NOMO-1 treated with DMSO at 0.1 percent for 48 hours (cell line): ENCODE data around the gene TMEM218.

Source experiments
- DNase-seq: peaks from one replicate; lab custom pipeline; 2025; ENCODE audit not compliant: unreplicated experiment; lab: John Stamatoyannopoulos, UW

TMEM218 gene

GRCh38 chr11:125132071-125132470 is 20.6 kb upstream of the TMEM218 start:
- no peak for DNase-seq

GRCh38 chr11:125129316-125129993 is 18.0 kb upstream of the TMEM218 start:
- DNase-seq, result no peak

- DNase-seq, result no peak
Measured at GRCh38 chr11:125128450-125128849, 17.0 kb upstream of the TMEM218 start.

GRCh38 chr11:125124618-125124992 is 13.2 kb upstream of the TMEM218 start:
- no peak for DNase-seq

GRCh38 chr11:125123947-125124617 is 12.7 kb upstream of the TMEM218 start:
- peak; percentile 79 for DNase-seq

- DNase-seq, result no peak
Measured at GRCh38 chr11:125123194-125123946, 11.9 kb upstream of the TMEM218 start.

- no peak for DNase-seq
Measured at GRCh38 chr11:125117429-125117828, 6.0 kb upstream of the TMEM218 start.

- DNase-seq, result no peak
Measured at GRCh38 chr11:125114518-125114917, 3.1 kb upstream of the TMEM218 start.

GRCh38 chr11:125112208-125112604 is 780 bp upstream of the TMEM218 start:
- no peak for DNase-seq

GRCh38 chr11:125111001-125111342 is 454 bp downstream of the TMEM218 start:
- peak; percentile 42 for DNase-seq

GRCh38 chr11:125110506-125110905 is 920 bp downstream of the TMEM218 start:
- no peak for DNase-seq

- no peak for DNase-seq
Measured at GRCh38 chr11:125108469-125108868, 3.0 kb downstream of the TMEM218 start.

GRCh38 chr11:125105926-125106325 is 5.5 kb downstream of the TMEM218 start:
- no peak for DNase-seq

- no peak for DNase-seq
Measured at GRCh38 chr11:125102510-125102909, 8.9 kb downstream of the TMEM218 start.

- no peak for DNase-seq
Measured at GRCh38 chr11:125102025-125102424, 9.4 kb downstream of the TMEM218 start.

GRCh38 chr11:125101596-125101995 is 9.8 kb downstream of the TMEM218 start:
- DNase-seq, result no peak

GRCh38 chr11:125100136-125100535 is 11.3 kb downstream of the TMEM218 start:
- no peak for DNase-seq

- DNase-seq, result no peak
Measured at GRCh38 chr11:125094731-125095130, 16.7 kb downstream of the TMEM218 start.

GRCh38 chr11:125093502-125093901 is 17.9 kb downstream of the TMEM218 start:
- no peak for DNase-seq

- no peak for DNase-seq
Measured at GRCh38 chr11:125092669-125093068, 18.8 kb downstream of the TMEM218 start.

- no peak for DNase-seq
Measured at GRCh38 chr11:125091877-125092664, 19.4 kb downstream of the TMEM218 start.
